HepG2 (cell line): Measurements from ENCODE around the gene TRIM62. TPM values are rescaled to one million over a fixed set of nuclear protein-coding genes. Genes with fewer than 3 reads are reported as not detected.

ENCODE experiments used
- ATAC-seq: fragments of 200-7000 bp; cut with Tn5 transposase; 3 replicates; pipeline ENCODE4 v1.9.1; 2020; ENCODE audit warnings: mild to moderate bottlenecking, moderate library complexity
- BruUV-seq: library from RNA; stranded (reverse); fragments of 400-500 nt; replicated peaks from 2 replicates; lab custom pipeline; 2021; lab: Mats Ljungman, UMichigan
- CTCF ChIA-PET: fragments of 300-600 bp; formaldehyde crosslinking; extraction: SDS; loops from one replicate; lab custom pipeline; 2021; ENCODE audit warnings: low total read pairs, inconsistent platforms, low intra/inter-chr PET ratio; lab: Yijun Ruan, JAX
- POLR2A ChIA-PET: fragments of 350-600 bp; sonication (Branson Sonifier 250); formaldehyde crosslinking; loops from one replicate; lab custom pipeline; 2020; ENCODE audit warnings: antibody characterized with exemption, inconsistent platforms; lab: Yijun Ruan, JAX
- DNase-seq: peaks from one replicate; pipeline ENCODE4 v3.0.0-alpha.2; 2015; ENCODE audit warnings: low spot score
- FAIRE-seq: peaks from 3 replicates; lab custom pipeline; 2011; peaks lifted over from hg19 to GRCh38; lab: Jason Lieb, UNC
- H2AFZ ChIP-seq: one replicate; pipeline ENCODE4 v1.6.1; 2011; ENCODE audit warnings: low read length, inconsistent platforms
- H3K27ac ChIP-seq: fragments of 300-600 bp; 3 replicates; pipeline ENCODE4 v1.8.0; 2011; ENCODE audit warnings: mixed run types, mild to moderate bottlenecking, mixed read lengths, low read length, inconsistent platforms; ENCODE audit not compliant: insufficient read depth; ENCODE audit errors: extremely low read length
- H3K27me3 ChIP-seq, 2 experiments: fragments of 200-600 bp in 1 of 2; 2 replicates in 1 of 2; 3 replicates in 1 of 2; pipeline versions ENCODE4 v1.6.0 to v1.8.0; 2011; ENCODE audit warnings: low read length in 2 of 2, mild to moderate bottlenecking in 2 of 2, moderate library complexity in 2 of 2, inconsistent platforms in 1 of 2; ENCODE audit not compliant: insufficient read depth in 2 of 2, control insufficient read depth in 1 of 2
- H3K36me3 ChIP-seq, 2 experiments: fragments of 200-600 bp in 1 of 2; replicated peaks in 1 of 2; 2 replicates in 1 of 2; 3 replicates in 1 of 2; pipeline versions ENCODE4 v1.5.1 to v1.8.0; 2011; ENCODE audit warnings: low read length in 2 of 2, inconsistent platforms in 1 of 2; ENCODE audit not compliant: insufficient read depth in 2 of 2, control insufficient read depth in 1 of 2
- H3K4me1 ChIP-seq: 2 replicates; pipeline ENCODE4 v1.5.1; 2012; ENCODE audit warnings: low read length, inconsistent platforms; ENCODE audit not compliant: insufficient read depth
- H3K4me2 ChIP-seq: 2 replicates; pipeline ENCODE4 v1.6.0; 2011; ENCODE audit warnings: low read depth, low read length, inconsistent platforms
- H3K4me3 ChIP-seq, 3 experiments: fragments of 200-600 bp in 1 of 3; sonication (generic), shearing (Covaris generic) in 1 of 3; replicated peaks in 1 of 3; 2 replicates each; pipeline ENCODE4 v1.5.1; 2011 to 2016; ENCODE audit warnings: low read length in 3 of 3, inconsistent platforms in 2 of 3, low read depth in 2 of 3, mild to moderate bottlenecking in 2 of 3, control low read depth in 1 of 3, mixed read lengths in 1 of 3; ENCODE audit not compliant: insufficient read depth in 1 of 3
- H3K79me2 ChIP-seq: one replicate; pipeline ENCODE4 v1.6.1; 2011; ENCODE audit warnings: low read length, inconsistent platforms; ENCODE audit not compliant: insufficient read depth
- H3K9ac ChIP-seq: 2 replicates; pipeline ENCODE4 v1.6.0; 2011; ENCODE audit warnings: mild to moderate bottlenecking, low read depth, low read length, inconsistent platforms; ENCODE audit not compliant: insufficient read depth
- H3K9me3 ChIP-seq: 2 replicates; pipeline ENCODE4 v1.5.1; 2012; ENCODE audit warnings: mild to moderate bottlenecking, low read length
- H4K20me1 ChIP-seq: 2 replicates; pipeline ENCODE4 v1.6.0; 2011; ENCODE audit warnings: inconsistent platforms, mild to moderate bottlenecking, low read length, moderate library complexity; ENCODE audit not compliant: insufficient read depth
- FOXA1 ChIP-seq, 2 experiments: fragments of 450-650 bp in 1 of 2; sonication (generic) in 1 of 2; formaldehyde crosslinking in 1 of 2; IDR thresholded peaks; 2 replicates each; pipeline versions ENCODE4 v1.4.0 to v1.6.1; 2016 to 2020; ENCODE audit warnings: missing genetic modification reagents in 1 of 2
- HDAC1 ChIP-seq: sonication (generic); formaldehyde crosslinking; IDR thresholded peaks from 2 replicates; pipeline ENCODE4 v1.5.1; 2020; ENCODE audit warnings: mild to moderate bottlenecking, missing genetic modification reagents
- KAT7 ChIP-seq: IDR thresholded peaks from 2 replicates; pipeline ENCODE4 v1.6.1; 2018; ENCODE audit warnings: borderline replicate concordance, missing compliant biosample characterization
- KDM1A ChIP-seq: IDR thresholded peaks from 2 replicates; pipeline ENCODE4 v1.6.1; 2016; ENCODE audit warnings: missing compliant biosample characterization
- KDM5B ChIP-seq: sonication (generic); formaldehyde crosslinking; IDR thresholded peaks from 2 replicates; pipeline ENCODE4 v1.4.0; 2020; ENCODE audit warnings: missing genetic modification reagents, mild to moderate bottlenecking, borderline replicate concordance
- MAF1 ChIP-seq: sonication (generic); formaldehyde crosslinking; IDR thresholded peaks from 2 replicates; pipeline ENCODE4 v1.5.0; 2020; ENCODE audit warnings: missing genetic modification reagents, borderline replicate concordance
- NR3C1 ChIP-seq: sonication (generic); formaldehyde crosslinking; IDR thresholded peaks from 2 replicates; pipeline ENCODE4 v1.4.0; 2020; ENCODE audit warnings: missing genetic modification reagents
- POLR2AphosphoS5 ChIP-seq: IDR thresholded peaks from 2 replicates; pipeline ENCODE4 v1.6.1; 2012; ENCODE audit warnings: low read depth, low read length
- TRIM24 ChIP-seq: sonication (generic); formaldehyde crosslinking; IDR thresholded peaks from 2 replicates; pipeline ENCODE4 v1.8.0; 2022; ENCODE audit warnings: mild to moderate bottlenecking, missing genetic modification reagents
- YEATS2 ChIP-seq: sonication (generic); formaldehyde crosslinking; IDR thresholded peaks from 2 replicates; pipeline ENCODE4 v1.4.0; 2020; ENCODE audit warnings: missing genetic modification reagents, borderline replicate concordance
- ZMYM3 ChIP-seq: sonication (generic); formaldehyde crosslinking; IDR thresholded peaks from 2 replicates; pipeline ENCODE4 v1.5.1; 2020; ENCODE audit warnings: mild to moderate bottlenecking, missing genetic modification reagents
- ZNF20 ChIP-seq: sonication (generic); formaldehyde crosslinking; IDR thresholded peaks from 2 replicates; pipeline ENCODE4 v1.4.0; 2020; ENCODE audit warnings: mild to moderate bottlenecking, moderate library complexity, missing genetic modification reagents
- ZNF496 ChIP-seq: sonication (generic); formaldehyde crosslinking; IDR thresholded peaks from 2 replicates; pipeline ENCODE4 v1.8.1; 2023; ENCODE audit warnings: mild to moderate bottlenecking, moderate library complexity, missing genetic modification reagents; ENCODE audit not compliant: insufficient replicate concordance
- ZNF605 ChIP-seq: sonication (generic); formaldehyde crosslinking; IDR thresholded peaks from 2 replicates; pipeline ENCODE4 v1.8.0; 2022; ENCODE audit warnings: mild to moderate bottlenecking, missing genetic modification reagents
- ZNF629 ChIP-seq: sonication (generic); formaldehyde crosslinking; conservative IDR thresholded peaks from 2 replicates; pipeline ENCODE4 v1.5.0; 2020; ENCODE audit warnings: missing genetic modification reagents
- ZNF678 ChIP-seq: sonication (generic); formaldehyde crosslinking; IDR thresholded peaks from 2 replicates; pipeline ENCODE4 v1.4.0; 2020; ENCODE audit warnings: mild to moderate bottlenecking, missing genetic modification reagents
- ZNF737 ChIP-seq: sonication (generic); formaldehyde crosslinking; IDR thresholded peaks from 2 replicates; pipeline ENCODE4 v1.5.0; 2020; ENCODE audit warnings: missing genetic modification reagents, mild to moderate bottlenecking, borderline replicate concordance
- WGBS: methylation state at CpG from one replicate; pipeline ENCODE4 v1.1.6; 2017; ENCODE audit warnings: low lambda C conversion rate; 5-methylcytosine and 5-hydroxymethylcytosine counted together
- in situ Hi-C: cut with HindIII; loops from 2 replicates; pipeline ENCODE4 v1.10.0; 2017; ENCODE audit warnings: low pct_unique_long_range_greater_than_20kb; ENCODE audit not compliant: extremely low pct_ligation_motif_present
- intact Hi-C: fragments of 100-400 bp; cut with micrococcal nuclease; formaldehyde crosslinking; loops from one replicate; pipeline ENCODE4 v1.10.0; 2022; ENCODE audit not compliant: unreplicated experiment
- polyA plus RNA-seq, 8 experiments: library from polyadenylated mRNA; depleted of rRNA in 3 of 8; stranded (reverse) in 7 of 8; unstranded in 1 of 8; fragments of >200 nt; fragmentation: Illumina TruSeq in 4 of 8; extraction: Trizol in 4 of 8; gene quantifications; 2 replicates each; pipeline versions ENCODE4 v1.2.1 to v1.2.3, GENCODE V29; 2011 to 2016; ENCODE audit warnings: low read depth in 4 of 8, missing spikeins in 1 of 8, mixed read lengths in 1 of 8; ENCODE audit not compliant: insufficient read depth in 1 of 8
- total RNA-seq, 5 experiments: library from RNA; depleted of rRNA; stranded (reverse); fragments of >200 nt; fragmentation: Illumina TruSeq; extraction: Trizol; gene quantifications; 2 replicates each; pipeline ENCODE4 v1.2.3, GENCODE V29; 2016; ENCODE audit warnings: low read depth in 1 of 5

TRIM62 gene
- total and polyA plus RNA-seq, 2 of the 13 experiments (the other 11 are each of a cell fraction or from before 2014, with no cell fraction given), result 0.53 to 0.57 TPM

GRCh38 chr1:33118274-33118673, 63.6 kb downstream of the TRIM62 start:
- H3K4me3 ChIP-seq, result no peak overlapping the region
- no peak for FAIRE-seq
- H3K9me3 ChIP-seq, result no peaks in the 10 kb centered on the region
- no peak for ATAC-seq
- no peaks in the 10 kb centered on the region for H3K79me2 ChIP-seq
- H3K9ac ChIP-seq, result no peak overlapping the region
- WGBS, result 33% methylated on average over 4 of the region's 4 CpGs
- no peaks in the 10 kb centered on the region for H4K20me1 ChIP-seq
- in situ Hi-C loops, result loop anchor here (10.0 kb wide), 1 partner anchor 57 kb away; no protein-coding TSS in a partner anchor
- H3K27ac ChIP-seq, result no peak overlapping the region
- BruUV-seq, result no TSS peak
- DNase-seq, result no peak
- H2AFZ ChIP-seq, result no peak overlapping the region
- no peak for TF ChIP-seq ZNF737 (CRISPR knock-in tag)
- TF ChIP-seq HDAC1 (CRISPR knock-in tag), result no peak
- no peak for TF ChIP-seq POLR2AphosphoS5
- no peak for TF ChIP-seq FOXA1 (IDR thresholded peaks at IDR 0.05)
- TF ChIP-seq FOXA1 (CRISPR knock-in tag; IDR thresholded peaks at IDR 0.05), result no peak
- TF ChIP-seq ZNF605 (CRISPR knock-in tag), result no peak
- no peak for TF ChIP-seq ZNF496
- TF ChIP-seq ZNF678, result no peak
- TF ChIP-seq, all 625 proteins: peak for 0
- H3K27me3 ChIP-seq, result peaks cover 0 to 3% of the 10 kb centered on the region in 2 experiments; a peak in 1 of 5 replicates
- intact Hi-C loops, result loop anchor here (10.0 kb wide), 1 partner anchor 247 kb away; no protein-coding TSS in a partner anchor
- H3K4me1 ChIP-seq, result peaks cover 8% of the 10 kb centered on the region; the same call in 1 of the 2 replicates
- no peak overlapping the region for H3K4me2 ChIP-seq
- CTCF ChIA-PET, result no interaction called here
- no peaks in the 10 kb centered on the region for H3K36me3 ChIP-seq
- POLR2A ChIA-PET, result interaction anchor here (1.4 kb wide), 1 partner anchor 9 kb away, joined by 7 read pairs; no protein-coding TSS in a partner anchor

DNA sequence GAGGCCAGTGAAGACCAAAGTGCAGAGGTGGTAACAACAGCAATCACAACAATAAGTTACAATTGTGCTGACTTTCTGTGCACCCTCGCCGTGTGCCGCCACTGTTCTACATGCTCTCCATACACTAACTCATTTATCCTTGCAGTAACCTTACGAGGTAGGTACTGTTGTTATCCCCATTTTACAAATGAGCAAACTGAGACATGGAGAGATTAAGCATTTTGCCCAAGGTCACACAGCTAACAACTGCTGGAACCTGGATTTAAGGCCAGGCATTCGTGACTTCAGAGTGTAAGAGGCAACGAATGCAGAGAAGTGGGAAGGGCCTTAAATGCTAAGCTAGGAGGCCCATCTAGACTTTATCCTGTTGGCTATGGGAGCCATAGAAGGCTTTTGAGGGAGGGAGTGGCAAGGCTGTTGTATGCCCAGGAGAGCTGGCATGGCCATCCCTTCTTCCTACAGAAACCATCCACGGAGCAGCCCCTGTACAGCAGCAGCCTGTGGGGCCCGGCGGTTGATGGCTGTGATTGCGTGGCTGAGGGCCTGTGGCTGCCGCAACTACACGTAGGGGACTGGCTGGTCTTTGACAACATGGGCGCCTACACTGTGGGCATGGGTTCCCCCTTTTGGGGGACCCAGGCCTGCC, 64.3 kb downstream of the TRIM62 start:
- Histone ChIP-seq H3K27ac (no peak overlapping the region), H3K27me3 (peaks cover 0 to 3% of the 10 kb centered on the region in 2 experiments; a peak in 1 of 5 replicates), H3K4me2 (peak overlapping the region; percentile 26; the same call in 1 of the 2 replicates), H3K4me3 (no peak overlapping the region), H3K9me3 (no peaks in the 10 kb centered on the region), H3K9ac (no peak overlapping the region), H3K79me2 (no peaks in the 10 kb centered on the region), H2AFZ (no peak overlapping the region), H3K36me3 (no peaks in the 10 kb centered on the region), H3K4me1 (peaks cover 8% of the 10 kb centered on the region; the same call in 1 of the 2 replicates), H4K20me1 (no peaks in the 10 kb centered on the region)
- BruUV-seq, result no TSS peak
- ATAC-seq, result no peak
- CTCF ChIA-PET, result no interaction called here
- POLR2A ChIA-PET, result interaction anchor here (1.4 kb wide), 1 partner anchor 10 kb away, joined by 7 read pairs; no protein-coding TSS in a partner anchor
- in situ Hi-C loops, result loop anchor here (10.0 kb wide), 1 partner anchor 57 kb away; no protein-coding TSS in a partner anchor
- no peak for DNase-seq
- FAIRE-seq, result no peak
- WGBS, result 38% methylated on average over 8 of the region's 13 CpGs
- intact Hi-C loops, result loop anchor here (10.0 kb wide), 1 partner anchor 247 kb away; no protein-coding TSS in a partner anchor
- TF ChIP-seq KDM1A (CRISPR knock-in tag) (peak; percentile 70; the same call in 1 of the 2 replicates), ZNF629 (CRISPR knock-in tag) (peak; percentile 71), ZNF20 (CRISPR knock-in tag) (no peak), NR3C1 (no peak), KAT7 (CRISPR knock-in tag) (no peak), YEATS2 (no peak), ZMYM3 (CRISPR knock-in tag) (peak; percentile 35; the same call in 1 of the 2 replicates), TRIM24 (CRISPR knock-in tag) (no peak), KDM5B (0 out of 2 replicates have a peak, but pooled peaks have one; percentile 40), MAF1 (CRISPR knock-in tag) (no peak)
